HG02610 (cell line): ENCODE measurements around the gene TRIM51G.
"Not testable (repeated sequence)": the region's sequence is repeated elsewhere in the genome, so short reads cannot be mapped to it uniquely, and the experiment has no call there.

Experiments
- ATAC-seq: cut with Tn5 transposase; IDR thresholded peaks from one replicate; pipeline ENCODE4 v1.9.1; 2021; ENCODE audit warnings: mild to moderate bottlenecking, moderate library complexity; ENCODE audit not compliant: unreplicated experiment

The TRIM51G gene

DNA sequence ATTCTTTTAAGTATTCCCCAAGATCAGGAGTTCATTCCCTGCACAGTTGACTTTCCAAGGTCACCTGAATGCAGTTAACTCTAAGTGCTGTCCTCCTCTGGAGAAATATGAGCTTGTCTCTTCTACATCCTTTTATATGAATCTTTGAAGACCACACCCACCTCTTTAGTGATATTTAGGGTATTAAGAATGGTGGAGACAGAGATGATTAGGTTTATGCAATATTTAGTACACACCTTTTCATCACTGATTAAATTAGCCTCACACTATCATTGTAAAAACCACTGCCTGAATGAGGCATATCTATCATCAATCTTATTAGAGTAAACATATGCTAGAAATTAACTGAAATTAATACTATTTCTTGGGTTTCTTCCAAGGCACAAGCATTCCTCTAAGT, at the start of gene TRIM51G:
TRIM51G (minus strand) TSS at position 101 of the 400 bp plus-strand sequence. CDS start 2,190 bp downstream, outside the sequence.
- ATAC-seq: not testable (repeated sequence)

- not testable (repeated sequence) for ATAC-seq
Measured at GRCh38 chr11:49028523-49028922, 44.8 kb upstream of the TRIM51G start, which contains the start of gene TRIM49B. TRIM49B (plus strand) TSS chr11:49028823; CDS start chr11:49031600, 2,777 bp downstream.

DNA sequence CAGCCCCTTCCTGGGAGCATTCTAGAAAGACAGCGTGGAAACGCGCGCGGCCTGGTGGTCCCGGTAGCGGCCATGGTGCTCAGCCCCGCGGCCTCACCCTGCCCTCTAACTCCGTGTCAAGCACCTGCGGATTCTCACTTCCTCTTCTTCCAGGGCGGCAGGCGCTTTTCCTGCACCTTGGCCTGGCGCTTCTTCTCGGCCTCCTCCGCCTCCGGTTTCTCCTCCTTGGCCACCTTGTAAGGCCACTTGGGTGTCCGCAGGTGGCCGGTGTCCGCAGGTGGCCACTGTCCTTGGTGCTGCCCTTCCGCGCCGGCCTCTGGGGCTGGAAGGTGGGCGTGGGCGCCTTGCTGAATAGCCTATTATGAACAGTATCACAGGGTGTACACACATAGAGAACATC, 15.1 kb downstream of the TRIM51G start:
- ATAC-seq: not testable (repeated sequence)

- ATAC-seq: not testable (repeated sequence)
Measured at GRCh38 chr11:48955315-48956049, 28.2 kb downstream of the TRIM51G start.

GRCh38 chr11:48945796-48946195, 37.9 kb downstream of the TRIM51G start:
- not testable (repeated sequence) for ATAC-seq
